ENCODE data around the gene XK. TPM values are rescaled to one million over a fixed set of nuclear protein-coding genes. Genes with fewer than 3 reads are reported as not detected.

Gene XK
- total RNA-seq, 5 donors from 2014 or later (not counting 1 experiment from before 2014, with no cell fraction given): 0.10 to 0.18 (median 0.12) TPM; not detected in 1

- Histone ChIP-seq H3K4me3 (ENCODE audit: control insufficient read depth in 1 of 2, extremely low read depth in 1 of 2, low read length in 1 of 2) (no peak overlapping the region), H3K27me3 (replicated peaks in 1 of 2; ENCODE audit: control insufficient read depth in 2 of 2, extremely low read depth in 1 of 2, insufficient read depth in 2 of 2, low read length in 1 of 2) (no peaks in the 10 kb centered on the region), H3K27ac (ENCODE audit: low read length) (no peak overlapping the region), H3K4me1 (ENCODE audit: control insufficient read depth in 1 of 2, extremely low read depth in 1 of 2, insufficient read depth in 2 of 2, low read length in 2 of 2) (no peaks in the 10 kb centered on the region), H3K36me3 (ENCODE audit: control insufficient read depth in 2 of 2, extremely low read depth in 1 of 2, insufficient read depth in 1 of 2, low read length in 1 of 2) (no peaks in the 10 kb centered on the region), H3K9me3 (no peaks in the 10 kb centered on the region)
- POLR2A ChIA-PET: no interaction called here
- no peak overlapping the region for H3K27ac Mint-ChIP-seq
- ATAC-seq (replicated peaks in 1 of 4) (no peak), DNase-seq (no peak)
- H3K4me3 Mint-ChIP-seq: no peak overlapping the region
- no CpG with 5 or more reads among the region's 1 CpG for WGBS (ENCODE audit: insufficient coverage)
- H3K4me1 Mint-ChIP-seq: no peaks in the 10 kb centered on the region
- peaks cover 0 to 17% of the 10 kb centered on the region in 2 donors for H3K27me3 Mint-ChIP-seq
- H3K9me3 Mint-ChIP-seq: no peaks in the 10 kb centered on the region
- CTCF ChIA-PET: no interaction called here
- H3K36me3 Mint-ChIP-seq: no peaks in the 10 kb centered on the region
These were observed 7.0 kb upstream of the XK start for GRCh38 chrX:37678574-37678973.

DNA sequence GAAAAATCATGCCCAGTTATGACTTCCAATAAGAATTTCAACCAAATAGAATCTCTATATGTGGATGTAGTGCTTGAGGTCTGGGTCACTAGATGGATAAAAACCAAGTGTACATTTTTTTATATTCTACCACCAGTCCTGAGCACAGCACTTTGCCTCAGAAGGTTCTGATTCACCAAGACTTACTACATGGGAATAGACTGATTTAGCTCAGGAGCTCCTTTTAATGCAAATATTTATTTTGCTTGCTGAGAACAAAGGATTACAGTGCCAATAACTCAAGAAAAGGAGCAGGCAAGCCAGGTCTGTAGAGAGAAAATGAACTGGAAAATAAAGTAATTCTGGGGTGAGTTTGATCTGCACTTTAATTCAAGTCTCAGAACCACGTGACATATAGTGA lies 6.4 kb upstream of the XK start:
- ChIA-PET POLR2A (no interaction called here), CTCF (interaction anchor here in 1 of 2 donors (0.7 kb wide), 1 partner anchor 53 kb away, joined by 3 read pairs; no protein-coding TSS in a partner anchor)
- Mint-ChIP-seq H3K4me3 (no peak overlapping the region), H3K4me1 (no peaks in the 10 kb centered on the region), H3K27ac (no peak overlapping the region), H3K9me3 (no peaks in the 10 kb centered on the region), H3K36me3 (no peaks in the 10 kb centered on the region), H3K27me3 (peaks cover 0 to 17% of the 10 kb centered on the region in 2 donors)
- Histone ChIP-seq H3K4me1 (ENCODE audit: control insufficient read depth in 1 of 2, extremely low read depth in 1 of 2, insufficient read depth in 2 of 2, low read length in 2 of 2) (no peaks in the 10 kb centered on the region), H3K27ac (ENCODE audit: low read length) (no peak overlapping the region), H3K9me3 (no peaks in the 10 kb centered on the region), H3K4me3 (ENCODE audit: control insufficient read depth in 1 of 2, extremely low read depth in 1 of 2, low read length in 1 of 2) (no peak overlapping the region), H3K27me3 (replicated peaks in 1 of 2; ENCODE audit: control insufficient read depth in 2 of 2, extremely low read depth in 1 of 2, insufficient read depth in 2 of 2, low read length in 1 of 2) (no peaks in the 10 kb centered on the region), H3K36me3 (ENCODE audit: control insufficient read depth in 2 of 2, extremely low read depth in 1 of 2, insufficient read depth in 1 of 2, low read length in 1 of 2) (no peaks in the 10 kb centered on the region)
- DNase-seq: no peak
- no CpG with 5 or more reads among the region's 1 CpG for WGBS (ENCODE audit: insufficient coverage)
- no peak for ATAC-seq (replicated peaks in 1 of 4)

GRCh38 chrX:37679888-37680287 lies 5.7 kb upstream of the XK start:
- H3K4me3 ChIP-seq (ENCODE audit: control insufficient read depth in 1 of 2, extremely low read depth in 1 of 2, low read length in 1 of 2): no peak overlapping the region
- H3K9me3 ChIP-seq: no peaks in the 10 kb centered on the region
- no peak for ATAC-seq (replicated peaks in 1 of 4)
- H3K27ac ChIP-seq (ENCODE audit: low read length): no peak overlapping the region
- no peaks in the 10 kb centered on the region for H3K36me3 ChIP-seq (ENCODE audit: control insufficient read depth in 2 of 2, extremely low read depth in 1 of 2, insufficient read depth in 1 of 2, low read length in 1 of 2)
- no peaks in the 10 kb centered on the region for H3K4me1 ChIP-seq (ENCODE audit: control insufficient read depth in 1 of 2, extremely low read depth in 1 of 2, insufficient read depth in 2 of 2, low read length in 2 of 2)
- CTCF ChIA-PET: interaction anchor here in 1 of 2 donors (0.7 kb wide), 1 partner anchor 54 kb away, joined by 3 read pairs; no protein-coding TSS in a partner anchor
- no peak for DNase-seq
- no peaks in the 10 kb centered on the region for H3K36me3 Mint-ChIP-seq
- H3K27ac Mint-ChIP-seq: no peak overlapping the region
- POLR2A ChIA-PET: no interaction called here
- no peaks in the 10 kb centered on the region for H3K27me3 ChIP-seq (replicated peaks in 1 of 2; ENCODE audit: control insufficient read depth in 2 of 2, extremely low read depth in 1 of 2, insufficient read depth in 2 of 2, low read length in 1 of 2)
- H3K27me3 Mint-ChIP-seq: peaks cover 0 to 17% of the 10 kb centered on the region in 2 donors
- H3K9me3 Mint-ChIP-seq: no peaks in the 10 kb centered on the region
- no peaks in the 10 kb centered on the region for H3K4me1 Mint-ChIP-seq
- no CpG with 5 or more reads among the region's 1 CpG for WGBS (ENCODE audit: insufficient coverage)
- H3K4me3 Mint-ChIP-seq: no peak overlapping the region

DNA sequence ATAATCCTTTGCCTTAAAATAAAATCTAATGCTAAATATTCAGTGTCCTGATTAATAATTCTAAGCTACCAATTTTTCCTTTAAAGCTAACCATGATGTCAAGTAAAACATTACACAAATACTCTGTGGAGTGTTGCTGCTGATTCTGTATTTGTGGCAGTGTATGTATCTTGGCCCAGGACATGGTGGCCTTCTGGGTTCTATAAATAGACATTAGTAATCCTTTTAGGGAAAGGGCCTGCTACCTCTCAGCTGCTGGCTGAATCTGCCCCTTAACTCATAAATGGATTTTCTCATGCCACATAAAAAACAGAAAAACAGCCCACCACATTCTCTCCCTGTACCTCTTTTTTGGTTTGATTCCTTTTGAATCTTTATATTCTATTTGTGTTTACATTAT lies 1.2 kb upstream of the XK start:
- no peak overlapping the region for H3K27ac Mint-ChIP-seq
- CTCF ChIA-PET: no interaction called here
- Histone ChIP-seq H3K27ac (ENCODE audit: low read length) (no peak overlapping the region), H3K27me3 (replicated peaks in 1 of 2; ENCODE audit: control insufficient read depth in 2 of 2, extremely low read depth in 1 of 2, insufficient read depth in 2 of 2, low read length in 1 of 2) (peaks cover 0 to 7% of the 10 kb centered on the region in 2 experiments), H3K4me3 (ENCODE audit: control insufficient read depth in 1 of 2, extremely low read depth in 1 of 2, low read length in 1 of 2) (no peak overlapping the region), H3K9me3 (no peaks in the 10 kb centered on the region), H3K36me3 (ENCODE audit: control insufficient read depth in 2 of 2, extremely low read depth in 1 of 2, insufficient read depth in 1 of 2, low read length in 1 of 2) (no peaks in the 10 kb centered on the region), H3K4me1 (ENCODE audit: control insufficient read depth in 1 of 2, extremely low read depth in 1 of 2, insufficient read depth in 2 of 2, low read length in 2 of 2) (peaks cover 0 to 8% of the 10 kb centered on the region in 2 experiments)
- peaks cover 0 to 7% (median 6%) of the 10 kb centered on the region in 3 donors for H3K4me1 Mint-ChIP-seq
- H3K27me3 Mint-ChIP-seq: peaks cover 2 to 26% of the 10 kb centered on the region in 2 donors
- H3K4me3 Mint-ChIP-seq: peak overlapping the region in 1 of 3 donors; percentile 45
- POLR2A ChIA-PET: no interaction called here
- ATAC-seq (replicated peaks in 1 of 4): no peak
- no peak for DNase-seq
- no peaks in the 10 kb centered on the region for H3K9me3 Mint-ChIP-seq
- H3K36me3 Mint-ChIP-seq: no peaks in the 10 kb centered on the region

GRCh38 chrX:37684973-37685372 lies 618 bp upstream of the XK start:
- Mint-ChIP-seq H3K4me1 (peaks cover 0 to 7% (median 6%) of the 10 kb centered on the region in 3 donors), H3K27me3 (peaks cover 2 to 24% of the 10 kb centered on the region in 2 donors), H3K4me3 (peak overlapping the region in 2 of 3 donors; percentile 17 to 45), H3K9me3 (no peaks in the 10 kb centered on the region), H3K36me3 (no peaks in the 10 kb centered on the region), H3K27ac (no peak overlapping the region)
- no peak for DNase-seq
- peaks cover 0 to 8% of the 10 kb centered on the region in 2 experiments for H3K4me1 ChIP-seq (ENCODE audit: control insufficient read depth in 1 of 2, extremely low read depth in 1 of 2, insufficient read depth in 2 of 2, low read length in 2 of 2)
- no peaks in the 10 kb centered on the region for H3K9me3 ChIP-seq
- ATAC-seq (replicated peaks in 1 of 4): no peak
- no peak overlapping the region for H3K27ac ChIP-seq (ENCODE audit: low read length)
- POLR2A ChIA-PET: no interaction called here
- no CpG with 5 or more reads among the region's 3 CpGs for WGBS (ENCODE audit: insufficient coverage)
- CTCF ChIA-PET: no interaction called here
- peak overlapping the region in 1 of 2 donors; percentile 47 for H3K4me3 ChIP-seq (ENCODE audit: control insufficient read depth in 1 of 2, extremely low read depth in 1 of 2, low read length in 1 of 2)
- H3K27me3 ChIP-seq (replicated peaks in 1 of 2; ENCODE audit: control insufficient read depth in 2 of 2, extremely low read depth in 1 of 2, insufficient read depth in 2 of 2, low read length in 1 of 2): peaks cover 0 to 7% of the 10 kb centered on the region in 2 experiments
- H3K36me3 ChIP-seq (ENCODE audit: control insufficient read depth in 2 of 2, extremely low read depth in 1 of 2, insufficient read depth in 1 of 2, low read length in 1 of 2): no peaks in the 10 kb centered on the region

GRCh38 chrX:37686369-37686995 lies 891 bp downstream of the XK start:
- Histone ChIP-seq H3K4me1 (ENCODE audit: control insufficient read depth in 1 of 2, extremely low read depth in 1 of 2, insufficient read depth in 2 of 2, low read length in 2 of 2) (peaks cover 0 to 8% of the 10 kb centered on the region in 2 experiments), H3K9me3 (no peaks in the 10 kb centered on the region), H3K27ac (ENCODE audit: low read length) (no peak overlapping the region), H3K4me3 (ENCODE audit: control insufficient read depth in 1 of 2, extremely low read depth in 1 of 2, low read length in 1 of 2) (peak overlapping the region in 1 of 2 donors; percentile 28), H3K27me3 (replicated peaks in 1 of 2; ENCODE audit: control insufficient read depth in 2 of 2, extremely low read depth in 1 of 2, insufficient read depth in 2 of 2, low read length in 1 of 2) (peaks cover 0 to 7% of the 10 kb centered on the region in 2 experiments), H3K36me3 (ENCODE audit: control insufficient read depth in 2 of 2, extremely low read depth in 1 of 2, insufficient read depth in 1 of 2, low read length in 1 of 2) (no peaks in the 10 kb centered on the region)
- H3K9me3 Mint-ChIP-seq: no peaks in the 10 kb centered on the region
- no CpG with 5 or more reads among the region's 9 CpGs for WGBS (ENCODE audit: insufficient coverage)
- H3K36me3 Mint-ChIP-seq: no peaks in the 10 kb centered on the region
- DNase-seq (no peak), ATAC-seq (replicated peaks in 1 of 4) (no peak)
- peaks cover 2 to 23% of the 10 kb centered on the region in 2 donors for H3K27me3 Mint-ChIP-seq
- ChIA-PET POLR2A (no interaction called here), CTCF (no interaction called here)
- H3K27ac Mint-ChIP-seq: no peak overlapping the region
- peaks cover 0 to 7% (median 6%) of the 10 kb centered on the region in 3 donors for H3K4me1 Mint-ChIP-seq
- peak overlapping the region; percentile 66 to 70 (median 69) for H3K4me3 Mint-ChIP-seq
